Gastroesophageal sphincter (tissue), 3 donors: ENCODE measurements around the gene MAU2.

Experiments
- CTCF ChIP-seq, 4 experiments: fragments of 200-600 bp in 2 of 4; fragments of 450-650 bp in 2 of 4; sonication (generic) in 1 of 4; IDR thresholded peaks; one replicate each; pipeline ENCODE4 v1.5.1; 2017 to 2019; ENCODE audit warnings: antibody characterized with exemption in 4 of 4, mild to moderate bottlenecking in 2 of 4, moderate library complexity in 2 of 4
- POLR2A ChIP-seq, 2 donors: fragments of 450-650 bp; IDR thresholded peaks; one replicate each; pipeline ENCODE4 v1.6.1; 2017; ENCODE audit warnings: antibody characterized with exemption in 2 of 2, mild to moderate bottlenecking in 2 of 2, moderate library complexity in 1 of 2

DNA sequence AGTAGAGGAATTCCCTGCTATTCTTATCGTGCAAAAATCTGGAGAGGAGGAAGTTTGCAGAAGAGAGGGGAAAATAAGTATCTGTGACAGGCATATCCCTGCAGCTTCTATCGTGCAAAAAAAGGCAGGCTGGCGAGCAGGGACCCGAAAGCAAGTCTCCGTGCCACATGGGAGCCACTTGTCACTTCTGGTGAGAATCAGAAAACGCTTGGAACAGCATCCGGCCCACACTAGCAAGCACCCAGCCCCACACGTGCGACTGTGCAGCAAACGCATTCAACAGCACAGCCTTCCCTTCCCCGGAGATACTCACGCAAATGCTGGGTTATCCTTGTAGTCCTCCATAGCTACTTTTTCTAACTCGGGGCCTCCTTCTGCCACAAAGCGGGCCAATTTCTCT lies 17.2 kb upstream of the MAU2 start:
- TF ChIP-seq CTCF (IDR thresholded peaks at IDR 0.05) (no peak), POLR2A (IDR thresholded peaks at IDR 0.05) (no peak)
